T-helper 1 cell treated with Interleukin-12 subunit alpha and Interleukin-12 subunit beta and Interleukin-4 antibody, amounts not matched to agents 30 μg/mL and 1 μg/mL, for 36 hours (primary cell): ENCODE results near the gene MMEL1.
"Not testable (repeated sequence)": the region's sequence is repeated elsewhere in the genome, so short reads cannot be mapped to it uniquely, and the experiment has no call there.

Experiments
- H3K27ac Mint-ChIP-seq: one replicate; pipeline ENCODE4 v1.8.0; 2021; ENCODE audit warnings: mild to moderate bottlenecking, mixed read lengths
- H3K27me3 Mint-ChIP-seq: one replicate; pipeline ENCODE4 v1.8.0; 2021; ENCODE audit warnings: low read depth, mixed read lengths
- H3K36me3 Mint-ChIP-seq: one replicate; pipeline ENCODE4 v1.8.0; 2021; ENCODE audit warnings: low read depth, mixed read lengths
- H3K4me1 Mint-ChIP-seq: one replicate; pipeline ENCODE4 v1.8.0; 2021; ENCODE audit warnings: low read depth, mixed read lengths
- H3K4me3 Mint-ChIP-seq: one replicate; pipeline ENCODE4 v1.8.0; 2021; ENCODE audit warnings: mild to moderate bottlenecking, moderate library complexity, mixed read lengths
- H3K9me3 Mint-ChIP-seq: one replicate; pipeline ENCODE4 v1.8.0; 2021; ENCODE audit warnings: mixed read lengths

Gene MMEL1

DNA sequence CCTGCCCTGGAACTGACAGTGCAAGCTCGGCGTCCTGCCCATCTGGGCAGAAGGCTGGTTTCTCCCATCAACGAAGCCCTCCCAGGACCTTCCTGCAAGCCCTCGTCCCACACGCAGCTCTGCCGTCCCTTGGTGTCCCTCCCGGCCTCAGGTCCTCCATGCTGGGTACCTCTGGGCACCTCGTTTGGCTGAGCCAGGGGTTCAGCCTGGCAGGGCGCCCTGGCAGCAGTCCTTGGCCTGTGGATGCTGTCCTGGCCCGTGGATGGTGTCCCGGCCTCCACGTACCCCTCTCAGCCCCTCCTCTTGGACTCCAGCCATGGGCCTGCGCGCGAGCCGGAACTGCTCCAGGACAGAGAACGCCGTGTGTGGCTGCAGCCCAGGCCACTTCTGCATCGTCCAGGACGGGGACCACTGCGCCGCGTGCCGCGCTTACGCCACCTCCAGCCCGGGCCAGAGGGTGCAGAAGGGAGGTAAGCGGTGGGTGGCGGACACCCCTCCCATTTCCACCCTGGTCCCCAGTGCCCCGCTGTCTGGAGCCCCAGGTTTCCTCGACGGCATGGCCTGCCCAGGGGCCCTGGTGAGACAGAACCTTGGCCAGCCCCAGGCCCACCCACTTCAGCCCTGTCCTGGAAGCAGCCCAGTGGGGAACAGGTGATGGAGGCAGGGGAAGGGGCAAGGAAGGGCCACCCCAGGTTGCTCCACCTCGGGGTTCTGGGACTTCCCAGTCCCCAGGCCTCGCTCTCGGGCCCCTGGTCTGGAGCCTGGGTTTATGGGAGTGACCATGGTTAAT, 73.1 kb downstream of the MMEL1 start:
- Mint-ChIP-seq H3K36me3 (peaks cover 26% of the 10 kb centered on the region), H3K27ac (no peak overlapping the region), H3K9me3 (no peaks in the 10 kb centered on the region), H3K4me1 (peaks cover 13% of the 10 kb centered on the region), H3K4me3 (no peak overlapping the region), H3K27me3 (no peaks in the 10 kb centered on the region)

DNA sequence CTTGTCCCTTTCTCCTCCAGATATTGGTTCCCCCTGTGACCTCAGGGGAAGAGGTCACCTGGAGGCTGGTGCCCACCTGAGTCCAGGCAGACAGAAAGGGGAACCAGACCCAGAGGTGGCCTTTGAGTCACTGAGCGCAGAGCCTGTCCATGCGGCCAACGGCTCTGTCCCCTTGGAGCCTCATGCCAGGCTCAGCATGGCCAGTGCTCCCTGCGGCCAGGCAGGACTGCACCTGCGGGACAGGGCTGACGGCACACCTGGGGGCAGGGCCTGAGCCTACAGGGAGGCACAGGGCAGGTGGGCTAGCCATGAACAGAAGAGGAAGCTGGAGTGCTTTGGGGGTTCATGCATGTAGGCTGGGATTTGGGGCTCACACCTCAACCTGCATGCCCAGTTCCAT, 74.0 kb downstream of the MMEL1 start:
- peak overlapping the region; percentile 71 for H3K27ac Mint-ChIP-seq
- H3K27me3 Mint-ChIP-seq, result no peaks in the 10 kb centered on the region
- peaks cover 28% of the 10 kb centered on the region for H3K36me3 Mint-ChIP-seq
- H3K4me1 Mint-ChIP-seq, result peaks cover 21% of the 10 kb centered on the region
- H3K4me3 Mint-ChIP-seq, result peak overlapping the region; percentile 67
- H3K9me3 Mint-ChIP-seq, result no peaks in the 10 kb centered on the region

DNA sequence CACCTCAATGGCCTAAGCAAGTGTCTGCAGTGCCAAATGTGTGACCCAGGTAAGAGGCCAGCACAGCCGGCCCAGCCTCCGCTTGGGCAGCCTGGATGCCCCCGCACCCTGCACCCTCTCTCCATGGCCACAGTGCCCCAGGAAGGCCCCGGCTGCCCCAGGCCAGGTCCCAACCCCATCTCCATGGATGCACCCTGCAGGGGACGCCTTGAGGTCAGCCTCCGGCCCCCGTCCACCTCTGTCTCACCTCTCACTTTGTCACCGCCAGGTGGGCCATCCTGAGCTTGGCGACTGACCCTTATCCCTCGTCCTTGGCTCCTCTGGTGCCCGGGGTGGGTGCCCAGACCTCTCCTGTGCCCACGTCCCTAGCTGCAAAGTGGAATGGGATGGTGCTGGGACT, 74.4 kb downstream of the MMEL1 start:
- peak overlapping the region; percentile 71 for H3K27ac Mint-ChIP-seq

DNA sequence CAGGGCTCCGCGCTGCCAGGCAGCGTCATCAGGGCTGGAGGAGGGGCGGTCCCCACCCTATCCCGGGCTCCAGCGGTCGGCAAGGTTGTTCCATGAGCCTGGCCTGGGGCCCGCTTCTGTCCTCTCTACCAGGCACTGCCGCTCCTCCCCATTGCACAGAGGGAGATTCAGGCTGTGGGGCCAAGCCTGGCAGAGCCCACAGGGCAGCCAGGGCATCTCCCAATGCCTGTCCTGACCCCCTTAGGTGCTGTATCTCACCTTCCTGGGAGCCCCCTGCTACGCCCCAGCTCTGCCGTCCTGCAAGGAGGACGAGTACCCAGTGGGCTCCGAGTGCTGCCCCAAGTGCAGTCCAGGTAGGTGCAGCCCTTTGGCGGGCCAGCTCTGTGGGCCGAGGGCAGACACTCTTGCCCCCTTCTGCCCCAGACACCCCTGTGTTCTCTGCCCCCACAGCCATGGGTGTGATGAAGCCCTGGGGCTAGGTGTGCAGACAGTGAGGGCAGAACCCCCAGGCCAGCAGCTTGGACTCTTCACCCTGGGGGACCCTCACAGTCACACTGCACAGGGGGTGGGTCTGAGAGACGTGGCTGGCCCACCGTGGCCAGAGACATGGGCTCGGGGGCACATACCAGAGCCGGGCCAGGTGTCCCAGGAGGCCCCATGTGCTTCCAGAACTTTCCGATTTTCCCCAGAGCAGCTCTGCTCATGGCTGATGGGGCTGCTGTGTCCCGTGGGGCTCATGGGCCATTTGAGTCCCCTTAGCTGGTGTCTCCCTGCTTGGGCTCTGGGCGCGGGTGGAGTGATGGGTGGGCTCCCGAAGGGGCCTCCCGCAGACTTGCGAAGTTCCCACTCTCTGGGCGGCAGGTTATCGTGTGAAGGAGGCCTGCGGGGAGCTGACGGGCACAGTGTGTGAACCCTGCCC, 75.1 kb downstream of the MMEL1 start:
- Mint-ChIP-seq H3K27me3 (no peaks in the 10 kb centered on the region), H3K4me3 (peak overlapping the region; percentile 92), H3K4me1 (peaks cover 21% of the 10 kb centered on the region), H3K27ac (peak overlapping the region; percentile 99), H3K9me3 (no peaks in the 10 kb centered on the region), H3K36me3 (peaks cover 26% of the 10 kb centered on the region)

More for the DNA sequence above, 74.4 kb downstream of the MMEL1 start:
- Mint-ChIP-seq H3K9me3 (no peaks in the 10 kb centered on the region), H3K4me3 (peak overlapping the region; percentile 92), H3K27me3 (no peaks in the 10 kb centered on the region), H3K36me3 (peaks cover 28% of the 10 kb centered on the region), H3K4me1 (peaks cover 21% of the 10 kb centered on the region)

DNA sequence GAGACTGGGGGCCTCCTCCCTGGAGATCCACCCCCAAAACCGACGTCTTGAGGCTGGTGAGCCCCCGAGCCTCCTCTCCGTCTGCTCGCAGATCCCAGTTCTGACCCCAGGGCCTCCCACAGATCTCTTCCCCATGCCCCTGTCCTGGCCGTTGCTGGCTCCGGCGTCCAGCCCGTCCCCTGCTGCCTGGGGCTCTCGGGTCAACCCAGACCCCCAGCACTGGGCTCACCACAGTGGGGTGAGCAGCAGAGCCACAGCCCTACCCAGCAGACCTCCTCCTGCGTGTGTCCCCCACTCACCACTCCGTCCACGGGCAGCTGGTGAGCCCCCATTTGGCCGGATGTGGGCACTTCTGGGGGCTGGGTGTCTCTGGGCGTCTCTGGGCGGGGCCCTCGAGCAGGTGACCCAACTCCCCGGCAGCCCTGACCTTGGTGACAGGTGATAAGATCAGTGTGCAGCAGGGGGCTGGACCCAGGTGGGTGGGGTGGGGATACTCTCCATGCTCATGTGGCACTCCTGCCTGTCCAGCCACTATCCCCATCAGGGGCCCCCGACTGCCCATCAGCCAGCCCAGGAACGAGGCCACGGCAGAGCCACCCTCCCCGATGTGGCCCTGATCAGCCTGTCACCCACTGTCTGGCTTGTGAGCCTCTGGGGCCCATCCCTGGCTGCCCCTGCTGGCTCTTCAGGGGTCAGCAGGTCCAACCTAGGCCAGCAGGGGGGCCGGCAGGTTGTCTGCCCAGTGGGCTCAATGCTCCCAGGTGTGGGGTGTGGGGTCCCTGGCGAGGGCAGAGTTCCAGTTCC, 75.9 kb downstream of the MMEL1 start:
- H3K27ac Mint-ChIP-seq, result peak overlapping the region; percentile 99
- H3K27me3 Mint-ChIP-seq, result no peaks in the 10 kb centered on the region
- H3K4me1 Mint-ChIP-seq, result peaks cover 21% of the 10 kb centered on the region
- H3K9me3 Mint-ChIP-seq, result no peaks in the 10 kb centered on the region
- peaks cover 26% of the 10 kb centered on the region for H3K36me3 Mint-ChIP-seq
- H3K4me3 Mint-ChIP-seq, result peak overlapping the region; percentile 92

DNA sequence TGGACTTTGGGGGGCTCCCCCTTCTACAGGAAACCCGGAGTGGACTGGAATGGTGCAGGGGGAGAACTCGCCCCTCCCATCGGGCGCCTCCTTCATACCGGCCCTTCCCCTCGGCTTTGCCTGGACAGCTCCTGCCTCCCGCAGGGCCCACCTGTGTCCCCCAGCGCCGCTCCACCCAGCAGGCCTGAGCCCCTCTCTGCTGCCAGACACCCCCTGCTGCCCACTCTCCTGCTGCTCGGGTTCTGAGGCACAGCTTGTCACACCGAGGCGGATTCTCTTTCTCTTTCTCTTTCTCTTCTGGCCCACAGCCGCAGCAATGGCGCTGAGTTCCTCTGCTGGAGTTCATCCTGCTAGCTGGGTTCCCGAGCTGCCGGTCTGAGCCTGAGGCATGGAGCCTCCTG, 76.5 kb downstream of the MMEL1 start, which contains the start of gene TNFRSF14:
TSS of gene TNFRSF14 (plus strand) at position 95 of the 401 bp plus-strand sequence. CDS start at position 389, 294 bp downstream.
- Mint-ChIP-seq H3K27me3 (no peaks in the 10 kb centered on the region), H3K4me3 (peak within 1 kb of the TSS; percentile 92), H3K36me3 (peaks cover 23% of the 10 kb centered on the region), H3K9me3 (no peaks in the 10 kb centered on the region), H3K4me1 (peaks cover 21% of the 10 kb centered on the region), H3K27ac (peak within 1 kb of the TSS; percentile 99)

DNA sequence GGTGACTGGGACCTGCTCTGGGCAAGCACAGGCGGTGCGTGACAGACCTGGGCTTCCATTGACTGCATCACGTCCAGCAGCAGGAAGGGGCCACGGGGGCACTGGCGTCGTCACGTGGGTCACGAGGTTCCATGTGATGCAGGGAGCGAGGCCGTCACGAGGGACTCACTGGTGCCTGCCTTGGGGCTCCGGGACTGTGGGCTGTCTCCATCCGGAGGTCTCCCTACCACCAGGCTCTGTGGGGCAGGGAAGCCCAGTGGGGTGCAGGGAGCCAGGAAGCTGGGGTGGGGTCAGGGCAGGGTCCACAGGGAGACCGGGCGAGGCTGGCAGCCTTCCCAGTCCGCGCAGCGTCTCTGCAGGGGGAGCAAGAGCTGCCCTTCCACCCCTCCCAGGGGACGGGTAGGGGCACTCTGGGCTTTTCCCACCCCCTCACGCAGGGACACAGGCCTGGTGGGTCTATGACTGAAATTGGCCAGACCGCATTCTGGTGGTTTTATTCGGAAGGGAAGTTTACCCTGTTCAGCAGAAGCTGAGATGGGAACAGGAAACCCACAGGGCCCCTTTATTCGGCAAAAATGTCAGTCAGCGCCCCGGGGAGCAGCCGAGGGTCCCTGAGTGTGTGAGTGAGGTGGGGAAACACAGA, 77.1 kb downstream of the MMEL1 start:
- Mint-ChIP-seq H3K36me3 (peaks cover 22% of the 10 kb centered on the region), H3K27ac (peak overlapping the region; percentile 99), H3K27me3 (no peaks in the 10 kb centered on the region), H3K4me1 (peaks cover 21% of the 10 kb centered on the region), H3K9me3 (no peaks in the 10 kb centered on the region), H3K4me3 (peak overlapping the region; percentile 92)

DNA sequence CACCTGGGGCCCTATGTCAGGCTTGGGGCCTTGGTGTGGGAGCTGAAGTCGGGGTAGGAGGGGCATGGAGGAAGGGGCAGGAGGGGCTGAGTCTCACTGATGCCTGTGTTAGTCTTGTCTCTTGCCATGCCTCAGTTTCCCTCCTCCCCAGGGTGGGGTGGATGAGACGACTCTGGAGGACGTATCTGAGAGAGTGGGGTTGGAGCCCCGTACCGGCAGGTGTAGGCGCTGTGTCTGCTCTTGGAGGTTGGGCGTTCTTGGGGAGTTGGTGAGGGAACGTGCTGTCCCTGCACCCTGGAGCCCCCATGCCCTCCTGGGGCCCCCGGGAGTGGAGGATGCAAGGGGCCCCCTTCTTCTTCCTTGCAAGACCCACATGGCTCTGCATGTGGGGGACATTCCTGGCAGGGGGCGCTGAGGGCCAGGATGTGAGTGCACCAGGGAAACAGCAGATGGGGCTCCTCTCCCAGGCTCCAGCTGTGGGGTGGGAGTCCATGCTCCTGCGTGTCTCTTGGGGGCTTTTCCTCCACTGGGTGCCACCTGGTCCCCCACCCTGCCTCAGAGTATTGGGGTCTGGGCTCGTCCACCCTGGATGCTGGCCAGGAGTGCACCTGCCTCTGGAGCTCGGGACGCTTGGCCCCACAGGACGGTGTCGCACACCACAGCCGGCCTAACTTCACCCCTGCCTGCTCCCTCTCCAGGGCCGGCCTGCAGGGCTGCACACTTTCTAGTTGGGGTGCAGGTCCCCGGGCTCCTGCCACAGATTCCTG, 78.0 kb downstream of the MMEL1 start:
- Mint-ChIP-seq H3K27me3 (no peaks in the 10 kb centered on the region), H3K9me3 (no peaks in the 10 kb centered on the region), H3K36me3 (peaks cover 22% of the 10 kb centered on the region), H3K4me3 (peak overlapping the region; percentile 92), H3K4me1 (peaks cover 22% of the 10 kb centered on the region), H3K27ac (peak overlapping the region; percentile 99)

DNA sequence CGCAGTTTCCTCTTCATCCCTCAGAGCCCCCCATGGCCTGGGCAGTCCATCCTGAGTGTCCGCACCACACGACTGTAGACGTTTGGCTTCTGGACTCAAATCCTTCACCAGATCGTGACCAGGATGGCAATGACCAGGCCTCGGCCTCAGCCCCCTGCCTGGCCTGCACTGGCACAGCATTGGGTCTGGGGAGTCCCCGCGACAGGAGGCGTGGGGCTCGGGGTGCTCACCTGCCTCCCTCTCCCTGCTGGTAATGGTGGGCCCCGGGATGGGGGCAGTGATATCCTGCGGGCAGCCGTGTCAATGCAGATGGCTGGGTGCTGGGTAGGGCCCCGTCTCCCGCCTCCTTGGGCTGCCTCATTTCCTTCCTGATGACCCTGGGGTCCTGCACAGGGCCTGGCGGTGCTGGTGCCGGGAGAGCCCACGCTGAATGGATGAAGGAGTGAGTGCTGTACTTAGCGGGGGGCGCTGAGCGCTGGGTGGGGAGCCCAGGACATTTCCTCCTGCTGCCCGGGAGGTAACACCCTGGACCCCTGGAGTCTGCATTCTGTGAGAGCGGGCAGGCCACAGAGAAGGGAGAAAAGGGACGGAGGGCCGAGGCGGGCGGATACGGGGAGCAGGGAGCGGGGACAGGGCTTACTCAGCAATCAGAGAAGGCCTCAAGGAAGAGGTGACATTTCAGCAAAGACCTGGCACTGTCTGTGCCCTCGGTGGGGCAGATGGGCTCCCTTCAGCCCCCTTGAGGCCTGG, 78.8 kb downstream of the MMEL1 start:
- Mint-ChIP-seq H3K4me3 (no peak overlapping the region), H3K4me1 (peaks cover 23% of the 10 kb centered on the region), H3K27me3 (no peaks in the 10 kb centered on the region), H3K9me3 (no peaks in the 10 kb centered on the region), H3K27ac (peak overlapping the region; percentile 99), H3K36me3 (peaks cover 22% of the 10 kb centered on the region)

DNA sequence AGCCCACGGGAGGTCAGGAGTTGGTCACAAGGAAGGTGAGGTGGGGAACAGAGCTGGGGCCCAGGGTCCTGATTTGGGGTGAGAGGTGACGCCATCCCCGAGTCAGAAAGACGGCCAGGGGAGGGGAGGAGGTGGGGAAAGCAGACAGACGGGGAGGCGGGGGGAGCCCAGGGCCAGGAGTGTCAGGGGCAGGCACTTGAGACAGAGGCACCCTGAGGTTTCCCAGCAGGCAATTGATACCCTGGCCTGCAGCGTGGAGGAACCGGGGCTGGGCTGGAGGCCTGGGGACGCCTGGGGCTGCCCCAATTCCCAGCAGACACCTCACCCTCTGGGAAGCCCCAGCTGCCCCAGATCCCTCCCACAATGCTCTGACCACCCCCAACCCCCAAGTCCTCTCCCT, 79.7 kb downstream of the MMEL1 start:
- not testable (repeated sequence) for H3K9me3 Mint-ChIP-seq, H3K4me3 Mint-ChIP-seq, H3K27me3 Mint-ChIP-seq, H3K27ac Mint-ChIP-seq
- Mint-ChIP-seq H3K36me3 (peaks cover 16% of the 10 kb centered on the region), H3K4me1 (peaks cover 23% of the 10 kb centered on the region)

DNA sequence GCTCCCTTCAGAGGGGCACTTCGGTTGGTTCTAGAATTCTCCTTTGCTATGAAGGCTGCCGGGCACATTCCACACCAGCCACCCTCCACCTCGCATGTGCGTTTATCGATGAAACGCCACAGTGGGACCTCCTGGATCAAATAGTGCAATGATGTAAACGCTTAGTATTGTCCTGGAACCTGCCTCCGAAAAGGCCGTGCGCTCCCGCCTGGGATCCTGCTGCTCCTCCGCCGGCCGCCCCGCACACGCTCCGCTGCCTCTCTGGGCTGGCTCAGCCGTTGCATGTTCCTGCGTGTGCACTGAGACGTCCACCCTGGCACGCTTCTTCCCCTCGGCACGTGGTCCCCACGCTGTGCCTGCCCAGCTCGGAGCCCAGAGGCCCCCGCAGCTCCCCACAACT, 80.6 kb downstream of the MMEL1 start:
- no peak overlapping the region for H3K4me3 Mint-ChIP-seq
- peaks cover 28% of the 10 kb centered on the region for H3K4me1 Mint-ChIP-seq
- peaks cover 12% of the 10 kb centered on the region for H3K36me3 Mint-ChIP-seq
- no peaks in the 10 kb centered on the region for H3K9me3 Mint-ChIP-seq
- H3K27me3 Mint-ChIP-seq, result no peaks in the 10 kb centered on the region
- no peak overlapping the region for H3K27ac Mint-ChIP-seq

DNA sequence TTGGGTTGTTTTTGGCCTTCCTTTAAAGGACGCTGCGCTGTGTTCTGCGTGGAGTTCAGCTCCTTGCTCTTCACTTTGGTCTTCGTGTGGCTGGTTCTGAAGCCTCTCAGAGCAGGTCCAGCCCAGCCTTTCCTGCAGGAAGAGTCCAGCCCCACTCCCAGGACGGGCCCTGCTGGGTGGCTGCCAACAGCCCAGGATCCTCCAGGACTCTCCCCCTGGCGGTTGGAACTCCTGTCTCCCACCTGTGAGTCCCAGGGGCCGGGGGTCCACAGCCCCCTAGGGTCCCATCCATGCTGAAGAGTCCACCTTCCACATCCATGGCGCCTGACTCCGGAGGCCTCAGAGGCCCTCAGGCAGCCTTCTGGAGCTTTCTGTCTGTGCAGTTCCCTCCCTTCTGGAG, 81.3 kb downstream of the MMEL1 start:
- H3K27ac Mint-ChIP-seq, H3K27me3 Mint-ChIP-seq, H3K36me3 Mint-ChIP-seq, H3K4me3 Mint-ChIP-seq, H3K9me3 Mint-ChIP-seq: not testable (repeated sequence)
- peaks cover 28% of the 10 kb centered on the region for H3K4me1 Mint-ChIP-seq
